ENCODE measurements around the gene QPCT.
A peak's percentile ranks its signal among the peaks of the same experiment; 100 is the strongest.
"Not testable (repeated sequence)": the region's sequence is repeated elsewhere in the genome, so short reads cannot be mapped to it uniquely, and the experiment has no call there.

The QPCT gene

GRCh38 chr2:37361994-37362698 is 17.7 kb downstream of the QPCT start:
- DNase-seq: no peak

DNA sequence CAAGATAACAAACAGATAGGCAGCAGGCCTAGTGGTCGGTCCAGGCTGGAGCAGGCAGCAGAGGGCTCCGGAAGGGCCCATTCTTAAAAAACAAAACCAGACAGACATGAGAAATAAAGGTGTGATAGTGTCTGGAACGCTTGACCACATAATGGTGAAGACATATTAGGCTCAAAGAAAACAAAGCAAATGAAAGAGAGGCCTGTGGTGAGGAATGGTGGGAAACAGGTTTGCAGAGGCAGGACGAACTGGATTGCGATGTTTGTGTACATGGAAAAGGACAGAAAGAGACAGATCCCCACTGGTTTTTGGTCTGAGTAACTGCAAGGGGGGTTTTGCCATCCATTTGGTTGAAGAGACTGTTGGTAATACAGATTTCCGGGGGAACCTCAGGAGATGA is 19.9 kb downstream of the QPCT start:
- no peak for DNase-seq

GRCh38 chr2:37365669-37366068 is 21.2 kb downstream of the QPCT start:
- no peak for DNase-seq

GRCh38 chr2:37366773-37367172 is 22.3 kb downstream of the QPCT start:
- no peak for DNase-seq

GRCh38 chr2:37367310-37367709 is 22.9 kb downstream of the QPCT start:
- DNase-seq: no peak

- no peak for DNase-seq
Observed at GRCh38 chr2:37367984-37368383, 23.6 kb downstream of the QPCT start.

GRCh38 chr2:37370666-37371065 is 26.2 kb downstream of the QPCT start:
- no peak for DNase-seq

- DNase-seq: no peak
Observed at GRCh38 chr2:37372000-37372399, 27.6 kb downstream of the QPCT start.

DNA sequence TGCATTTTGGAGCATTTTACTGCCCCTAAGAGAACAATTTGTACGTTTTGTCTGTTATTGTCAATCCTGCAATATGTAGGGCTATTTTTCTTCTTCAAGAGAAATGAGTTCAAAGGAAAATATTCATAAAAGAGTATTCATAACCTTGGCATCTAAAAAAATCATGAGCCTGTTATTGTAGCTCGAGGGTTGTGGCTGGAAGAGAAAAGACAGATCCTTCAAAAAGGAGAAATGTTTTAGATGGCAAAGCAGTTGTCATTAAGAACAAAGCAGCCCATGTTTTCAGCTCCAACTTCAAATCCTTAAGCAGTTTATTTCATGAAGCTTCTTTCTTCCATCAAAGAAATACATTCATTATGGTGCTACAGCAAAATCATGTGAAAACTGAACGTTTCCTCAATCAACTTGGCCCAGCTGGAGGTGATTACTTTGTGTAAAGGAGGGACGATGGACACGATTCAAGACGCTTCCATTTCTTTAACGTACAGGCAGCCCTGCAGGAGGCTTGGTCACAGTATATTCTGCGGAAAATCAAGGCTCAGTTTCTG is 31.4 kb downstream of the QPCT start:
- no peak for DNase-seq

- DNase-seq: peak; percentile 13
Observed at GRCh38 chr2:37376421-37377186, 32.2 kb downstream of the QPCT start.

- DNase-seq: no peak
Observed at GRCh38 chr2:37377187-37377532, 32.7 kb downstream of the QPCT start.

GRCh38 chr2:37378411-37378810 is 34.0 kb downstream of the QPCT start:
- DNase-seq: no peak

- no peak for DNase-seq
Observed at GRCh38 chr2:37379881-37380296, 35.5 kb downstream of the QPCT start.

- DNase-seq: not testable (repeated sequence)
Observed at GRCh38 chr2:37380787-37381186, 36.4 kb downstream of the QPCT start.

GRCh38 chr2:37384261-37384660 is 39.8 kb downstream of the QPCT start:
- not testable (repeated sequence) for DNase-seq

- DNase-seq: no peak
Observed at GRCh38 chr2:37387148-37387835, 42.9 kb downstream of the QPCT start.

DNA sequence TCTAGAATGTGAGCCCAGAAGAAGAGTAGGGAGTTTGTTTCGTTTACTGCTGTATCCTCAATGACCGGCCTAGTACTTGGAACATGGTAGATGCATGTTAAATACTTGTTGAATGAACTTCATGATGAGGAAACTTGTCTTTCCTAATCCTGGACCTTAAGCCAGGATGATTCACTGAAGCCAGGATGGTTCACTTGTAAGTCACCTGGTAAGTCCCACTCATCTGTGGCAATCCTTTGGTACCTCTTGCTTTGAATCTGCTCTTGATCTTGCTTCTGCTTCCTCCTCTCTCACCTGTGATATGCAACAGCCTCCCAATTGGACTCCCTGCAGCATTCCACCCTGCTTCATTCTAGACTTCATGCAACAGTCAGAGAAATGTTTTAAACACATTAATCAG is 43.6 kb downstream of the QPCT start:
- no peak for DNase-seq

- DNase-seq: no peak
Observed at GRCh38 chr2:37389395-37389794, 45.0 kb downstream of the QPCT start.

DNA sequence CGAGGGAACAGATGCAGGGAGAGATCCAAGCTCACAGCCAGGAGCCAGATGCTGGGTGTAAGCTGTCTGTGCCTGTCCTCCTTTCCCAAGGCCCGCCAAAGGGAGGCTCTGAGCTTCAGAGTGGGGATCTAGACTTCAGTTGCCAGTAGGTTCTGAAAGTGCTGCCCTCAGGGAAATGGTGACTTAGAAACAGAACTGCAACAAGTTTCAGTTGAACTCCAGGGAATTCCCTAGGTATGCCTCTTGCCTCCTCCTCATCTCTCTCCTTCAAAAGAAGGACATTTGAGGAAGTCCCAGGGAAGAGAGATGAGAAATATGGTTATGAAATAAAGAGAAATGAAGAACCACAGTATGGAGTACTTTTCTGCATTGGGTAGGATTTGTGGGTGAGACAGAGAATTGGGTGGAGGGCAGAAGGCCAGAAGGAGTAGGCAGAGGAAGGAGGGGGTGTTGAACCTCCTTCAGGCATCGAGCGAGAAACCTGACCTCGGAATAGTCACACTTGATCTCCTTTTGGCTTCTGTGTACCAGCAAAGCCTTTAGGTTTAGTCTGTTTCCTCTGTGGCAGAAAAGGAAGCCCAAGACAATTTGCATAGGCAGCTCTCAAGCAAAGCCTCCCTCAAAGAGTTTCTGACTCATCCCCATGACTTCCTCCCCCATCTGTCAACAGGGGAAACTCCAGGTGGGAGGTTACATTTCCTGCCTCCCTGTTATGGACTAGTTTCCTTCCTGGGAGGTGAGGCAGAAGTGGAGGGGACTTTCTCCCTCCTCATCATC is 45.7 kb downstream of the QPCT start:
- DNase-seq: peak; percentile 46

DNA sequence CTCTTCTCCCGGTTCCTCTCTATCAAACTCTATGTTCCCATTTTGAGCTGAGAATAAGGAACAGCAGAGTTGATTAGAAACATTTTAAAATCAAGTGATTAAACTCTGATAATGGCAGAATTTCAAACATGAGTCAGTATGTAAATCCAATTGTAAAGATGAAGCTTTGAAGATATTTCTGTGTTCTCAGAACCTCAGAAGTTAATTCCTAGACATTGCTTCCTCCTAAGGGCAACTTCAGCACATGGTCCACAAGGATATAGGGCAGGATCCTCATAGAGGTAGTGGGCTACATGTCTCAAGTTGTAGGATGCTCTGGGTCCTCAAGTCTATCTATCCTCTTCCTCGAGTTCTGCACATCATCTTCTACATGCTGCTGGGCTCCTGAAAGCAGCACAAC is 46.3 kb downstream of the QPCT start:
- DNase-seq: no peak

DNA sequence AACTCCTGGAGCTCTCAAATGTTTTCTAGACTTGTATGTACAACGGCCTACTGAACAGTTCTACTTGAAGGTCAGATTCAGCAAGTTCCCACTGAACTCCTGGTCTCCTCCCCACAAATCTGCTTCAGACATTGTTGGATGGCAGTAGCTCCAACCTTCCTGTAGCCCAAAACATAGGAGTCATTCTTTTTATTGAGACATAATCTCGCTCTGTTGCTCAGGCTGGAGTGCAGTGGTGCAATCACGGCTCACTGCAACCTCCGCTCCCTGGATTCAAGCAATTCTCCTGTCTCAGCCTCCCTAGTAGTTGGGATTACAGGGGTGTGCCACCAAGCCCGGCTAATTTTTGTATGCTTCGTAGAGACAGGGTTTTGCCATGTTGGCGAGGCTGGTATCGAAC is 47.3 kb downstream of the QPCT start:
- no peak for DNase-seq

- DNase-seq: no peak
Observed at GRCh38 chr2:37392428-37392827, 48.0 kb downstream of the QPCT start.

DNA sequence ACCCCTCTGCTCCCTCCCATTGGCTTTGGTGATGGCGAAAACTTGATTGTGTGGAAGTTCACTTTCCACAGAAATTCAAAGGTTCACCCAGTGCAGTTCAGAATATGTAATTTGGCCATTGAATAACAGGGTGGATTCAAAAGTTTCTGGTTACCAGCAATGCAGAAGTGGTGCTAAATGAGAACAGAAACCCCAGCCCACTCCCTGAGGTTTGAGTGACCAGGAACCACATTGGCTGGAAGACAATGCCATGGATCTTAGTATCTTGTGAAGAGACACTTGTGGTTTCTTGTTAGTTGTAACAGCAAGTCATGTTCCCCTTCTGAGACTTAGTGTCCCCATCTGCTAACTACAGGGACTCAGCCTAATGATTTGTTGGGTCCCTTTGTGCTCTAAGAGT is 49.8 kb downstream of the QPCT start:
- DNase-seq: no peak
